CD8-positive, alpha-beta memory T cell (primary cell): Measurements from ENCODE around the gene MNT. TPM values are rescaled to one million over a fixed set of nuclear protein-coding genes. Genes with fewer than 3 reads are reported as not detected.

Experiments
- CTCF ChIA-PET: fragments of 350-600 bp; sonication (Branson Sonifier 250); formaldehyde crosslinking; loops from one replicate; lab custom pipeline; 2021; ENCODE audit warnings: antibody characterized with exemption; lab: Charles Lee
- POLR2A ChIA-PET: fragments of 350-600 bp; sonication (Branson Sonifier 250); formaldehyde crosslinking; loops from one replicate; lab custom pipeline; 2021; ENCODE audit warnings: antibody characterized with exemption; lab: Charles Lee
- DNase-seq, 5 donors: peaks; one replicate each; pipeline versions ENCODE4 v3.0.0 to v3.0.0-alpha.2; 2020 to 2022; ENCODE audit warnings: mixed read lengths in 1 of 5
- H3K27ac ChIP-seq: one replicate; pipeline ENCODE4 v1.7.0; 2013; ENCODE audit warnings: low read depth, mild to moderate bottlenecking, low read length, moderate library complexity
- H3K27me3 ChIP-seq: 2 replicates; pipeline ENCODE4 v1.7.0; 2013; ENCODE audit warnings: low read length, mild to moderate bottlenecking; ENCODE audit not compliant: insufficient read depth, poor library complexity, severe bottlenecking
- H3K36me3 ChIP-seq: 2 replicates; pipeline ENCODE4 v1.7.0; 2013; ENCODE audit warnings: mild to moderate bottlenecking, low read length, moderate library complexity; ENCODE audit not compliant: insufficient read depth
- H3K4me1 ChIP-seq: 2 replicates; pipeline ENCODE4 v1.7.0; 2013; ENCODE audit warnings: mild to moderate bottlenecking, low read length, moderate library complexity; ENCODE audit not compliant: insufficient read depth
- H3K4me3 ChIP-seq: 2 replicates; pipeline ENCODE4 v1.7.0; 2013; ENCODE audit warnings: mild to moderate bottlenecking, low read length
- H3K9me3 ChIP-seq: 2 replicates; pipeline ENCODE4 v1.7.0; 2013; ENCODE audit warnings: mild to moderate bottlenecking, low read length
- H3K27ac Mint-ChIP-seq, 8 donors: one replicate each; pipeline ENCODE4 v1.8.0; 2020 to 2021; ENCODE audit warnings: mixed read lengths in 8 of 8, mild to moderate bottlenecking in 6 of 8, inconsistent platforms in 3 of 8, moderate library complexity in 3 of 8
- H3K27me3 Mint-ChIP-seq, 2 donors: one replicate each; pipeline ENCODE4 v1.8.0; 2020 to 2021; ENCODE audit warnings: mixed read lengths in 2 of 2, mild to moderate bottlenecking in 1 of 2, moderate library complexity in 1 of 2
- H3K36me3 Mint-ChIP-seq, 3 donors: one replicate each; pipeline ENCODE4 v1.8.0; 2020 to 2021; ENCODE audit warnings: mixed read lengths in 3 of 3, inconsistent platforms in 1 of 3, mild to moderate bottlenecking in 1 of 3
- H3K4me1 Mint-ChIP-seq, 3 donors: one replicate each; pipeline ENCODE4 v1.8.0; 2020 to 2021; ENCODE audit warnings: mixed read lengths in 3 of 3, inconsistent platforms in 1 of 3, mild to moderate bottlenecking in 1 of 3
- H3K4me3 Mint-ChIP-seq, 7 donors: one replicate each; pipeline ENCODE4 v1.8.0; 2020 to 2021; ENCODE audit warnings: mixed read lengths in 7 of 7, mild to moderate bottlenecking in 6 of 7, moderate library complexity in 4 of 7, inconsistent platforms in 2 of 7
- H3K9me3 Mint-ChIP-seq, 5 donors: one replicate each; pipeline ENCODE4 v1.8.0; 2020 to 2022; ENCODE audit warnings: mixed read lengths in 5 of 5, mild to moderate bottlenecking in 3 of 5, moderate library complexity in 2 of 5, inconsistent platforms in 1 of 5
- polyA plus RNA-seq: library from polyadenylated mRNA; unstranded; fragments of 300-500 nt; fragmentation: Illumina TruSeq; gene quantifications from one replicate; pipeline ENCODE4 v1.2.3, GENCODE V29; 2021
- total RNA-seq, 2 experiments: library from RNA; stranded (reverse); gene quantifications; one replicate each; pipeline ENCODE4 v1.2.3, GENCODE V29; 2021

Gene MNT
- total and polyA plus RNA-seq, 3 experiments from 2014 or later, result 1.2 to 24.3 (median 21.5) TPM

GRCh38 chr17:2369551-2370210 is 31.2 kb downstream of the MNT start:
- no peaks in the 10 kb centered on the region for H3K27me3 ChIP-seq
- Mint-ChIP-seq H3K4me1 (no peaks in the 10 kb centered on the region), H3K4me3 (no peak overlapping the region), H3K9me3 (no peaks in the 10 kb centered on the region), H3K27ac (no peak overlapping the region), H3K27me3 (no peaks in the 10 kb centered on the region), H3K36me3 (peaks cover 0 to 69% (median 0%) of the 10 kb centered on the region in 3 donors)
- H3K4me1 ChIP-seq, result no peaks in the 10 kb centered on the region
- no peaks in the 10 kb centered on the region for H3K9me3 ChIP-seq
- H3K27ac ChIP-seq, result no peak overlapping the region
- POLR2A ChIA-PET, result no interaction called here
- no peak for DNase-seq
- CTCF ChIA-PET, result interaction anchor here (0.6 to 3.4 kb wide), 3 partner anchors 13 to 461 kb away, joined by 3 to 14 read pairs (median 3); no protein-coding TSS in a partner anchor
- no peak overlapping the region for H3K4me3 ChIP-seq
- H3K36me3 ChIP-seq, result no peaks in the 10 kb centered on the region

GRCh38 chr17:2369039-2369438 is 31.8 kb downstream of the MNT start:
- Histone ChIP-seq H3K27ac (no peak overlapping the region), H3K4me3 (no peak overlapping the region), H3K36me3 (no peaks in the 10 kb centered on the region), H3K4me1 (no peaks in the 10 kb centered on the region), H3K9me3 (no peaks in the 10 kb centered on the region), H3K27me3 (no peaks in the 10 kb centered on the region)
- H3K4me1 Mint-ChIP-seq, result no peaks in the 10 kb centered on the region
- H3K27ac Mint-ChIP-seq, result no peak overlapping the region
- no peak for DNase-seq
- ChIA-PET CTCF (interaction anchor here (1.2 to 3.4 kb wide), 2 partner anchors 13 to 48 kb away, joined by 3 to 14 read pairs; no protein-coding TSS in a partner anchor), POLR2A (no interaction called here)
- H3K9me3 Mint-ChIP-seq, result no peaks in the 10 kb centered on the region
- H3K4me3 Mint-ChIP-seq, result no peak overlapping the region
- peaks cover 0 to 70% (median 0%) of the 10 kb centered on the region in 3 donors for H3K36me3 Mint-ChIP-seq
- H3K27me3 Mint-ChIP-seq, result no peaks in the 10 kb centered on the region

GRCh38 chr17:2368359-2368758 is 32.5 kb downstream of the MNT start:
- Histone ChIP-seq H3K4me3 (no peak overlapping the region), H3K4me1 (no peaks in the 10 kb centered on the region), H3K27ac (no peak overlapping the region), H3K27me3 (no peaks in the 10 kb centered on the region), H3K36me3 (no peaks in the 10 kb centered on the region), H3K9me3 (no peaks in the 10 kb centered on the region)
- POLR2A ChIA-PET, result interaction anchor here (0.5 kb wide), 1 partner anchor 1624 kb away, joined by 9 read pairs; no protein-coding TSS in a partner anchor
- Mint-ChIP-seq H3K4me3 (no peak overlapping the region), H3K9me3 (no peaks in the 10 kb centered on the region), H3K27ac (peak overlapping the region in 1 of 8 donors; percentile 61), H3K36me3 (peaks cover 0 to 70% (median 0%) of the 10 kb centered on the region in 3 donors), H3K27me3 (no peaks in the 10 kb centered on the region), H3K4me1 (no peaks in the 10 kb centered on the region)
- no peak for DNase-seq
- CTCF ChIA-PET, result interaction anchor here (1.2 to 3.4 kb wide), 2 partner anchors 14 to 49 kb away, joined by 3 to 14 read pairs; no protein-coding TSS in a partner anchor

DNA sequence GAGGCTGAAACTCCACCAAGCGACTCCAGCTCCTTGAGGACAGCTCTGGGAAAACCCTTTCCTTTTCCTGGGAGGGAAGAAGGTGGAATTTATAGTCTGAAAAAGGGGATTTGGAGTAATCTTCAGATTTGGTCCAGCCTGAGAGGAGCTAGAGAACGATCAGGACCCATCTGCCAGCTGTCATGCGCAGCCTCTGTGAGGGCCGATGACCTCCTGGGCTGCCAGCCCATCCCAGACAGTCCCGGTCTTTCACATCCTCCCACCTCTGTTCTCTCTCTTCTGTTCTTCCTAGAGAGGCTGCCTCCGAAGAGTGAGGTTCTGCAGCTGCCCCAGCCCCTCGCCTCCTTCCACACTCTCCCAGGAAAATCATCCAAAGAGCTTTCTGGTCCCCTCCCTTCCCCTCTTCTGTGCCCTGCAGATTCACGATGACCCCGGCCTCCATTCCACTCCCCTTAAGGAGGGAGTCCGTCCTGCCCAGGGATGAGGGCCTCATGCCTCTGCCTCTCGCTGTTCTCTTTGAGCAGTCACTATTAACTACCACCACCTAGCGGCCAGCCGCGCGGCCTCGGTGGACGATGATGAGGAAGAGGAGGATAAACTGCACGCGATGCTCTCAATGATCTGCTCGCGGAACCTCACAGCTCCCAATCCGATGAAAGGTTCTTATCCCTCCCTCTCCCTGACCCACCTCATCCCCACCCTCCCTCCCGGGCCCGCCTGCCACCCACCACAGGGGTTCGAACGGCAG is 33.9 kb downstream of the MNT start:
- Mint-ChIP-seq H3K4me1 (no peaks in the 10 kb centered on the region), H3K4me3 (no peak overlapping the region), H3K27ac (no peak overlapping the region), H3K36me3 (peaks cover 0 to 72% (median 2%) of the 10 kb centered on the region in 3 donors), H3K9me3 (no peaks in the 10 kb centered on the region), H3K27me3 (no peaks in the 10 kb centered on the region)
- ChIA-PET POLR2A (no interaction called here), CTCF (no interaction called here)
- DNase-seq, result no peak
- Histone ChIP-seq H3K4me3 (no peak overlapping the region), H3K36me3 (peaks cover 6% of the 10 kb centered on the region), H3K27ac (no peak overlapping the region), H3K4me1 (no peaks in the 10 kb centered on the region), H3K27me3 (no peaks in the 10 kb centered on the region), H3K9me3 (no peaks in the 10 kb centered on the region)

- ChIA-PET CTCF (interaction anchor here (1.1 to 3.2 kb wide), 2 partner anchors 12 to 17 kb away, joined by 4 to 10 read pairs; no protein-coding TSS in a partner anchor), POLR2A (no interaction called here)
- no peaks in the 10 kb centered on the region for H3K4me1 Mint-ChIP-seq
- H3K27ac Mint-ChIP-seq, result no peak overlapping the region
- H3K9me3 ChIP-seq, result no peaks in the 10 kb centered on the region
- H3K9me3 Mint-ChIP-seq, result no peaks in the 10 kb centered on the region
- H3K4me3 Mint-ChIP-seq, result no peak overlapping the region
- peaks cover 0 to 2% of the 10 kb centered on the region in 2 donors for H3K27me3 Mint-ChIP-seq
- peaks cover 0 to 73% (median 5%) of the 10 kb centered on the region in 3 donors for H3K36me3 Mint-ChIP-seq
- H3K36me3 ChIP-seq, result peaks cover 6% of the 10 kb centered on the region
- no peak overlapping the region for H3K4me3 ChIP-seq
- H3K4me1 ChIP-seq, result no peaks in the 10 kb centered on the region
- H3K27me3 ChIP-seq, result no peaks in the 10 kb centered on the region
- H3K27ac ChIP-seq, result no peak overlapping the region
- DNase-seq, result no peak
Observed at GRCh38 chr17:2365132-2365531, 35.7 kb downstream of the MNT start.

GRCh38 chr17:2364763-2365116 is 36.1 kb downstream of the MNT start:
- DNase-seq, result no peak
- Histone ChIP-seq H3K9me3 (no peaks in the 10 kb centered on the region), H3K27me3 (no peaks in the 10 kb centered on the region), H3K4me1 (no peaks in the 10 kb centered on the region), H3K27ac (no peak overlapping the region), H3K36me3 (peaks cover 6% of the 10 kb centered on the region), H3K4me3 (no peak overlapping the region)
- ChIA-PET CTCF (interaction anchor here (1.1 to 3.2 kb wide), 2 partner anchors 12 to 18 kb away, joined by 4 to 10 read pairs; no protein-coding TSS in a partner anchor), POLR2A (no interaction called here)
- Mint-ChIP-seq H3K4me1 (no peaks in the 10 kb centered on the region), H3K4me3 (no peak overlapping the region), H3K36me3 (peaks cover 0 to 70% (median 5%) of the 10 kb centered on the region in 3 donors), H3K27ac (no peak overlapping the region), H3K27me3 (peaks cover 0 to 2% of the 10 kb centered on the region in 2 donors), H3K9me3 (no peaks in the 10 kb centered on the region)

GRCh38 chr17:2363851-2364762 is 36.8 kb downstream of the MNT start:
- peaks cover 0 to 74% (median 5%) of the 10 kb centered on the region in 3 donors for H3K36me3 Mint-ChIP-seq
- H3K27me3 Mint-ChIP-seq, result peaks cover 0 to 2% of the 10 kb centered on the region in 2 donors
- CTCF ChIA-PET, result interaction anchor here (0.7 to 3.2 kb wide), 2 partner anchors 11 to 18 kb away, joined by 3 to 10 read pairs; no protein-coding TSS in a partner anchor
- H3K4me3 ChIP-seq, result no peak overlapping the region
- H3K4me3 Mint-ChIP-seq, result no peak overlapping the region
- H3K4me1 Mint-ChIP-seq, result no peaks in the 10 kb centered on the region
- H3K9me3 Mint-ChIP-seq, result no peaks in the 10 kb centered on the region
- POLR2A ChIA-PET, result interaction anchor here (0.7 kb wide), 1 partner anchor 14 kb away, joined by 3 read pairs; no protein-coding TSS in a partner anchor
- H3K4me1 ChIP-seq, result no peaks in the 10 kb centered on the region
- H3K9me3 ChIP-seq, result no peaks in the 10 kb centered on the region
- no peak overlapping the region for H3K27ac ChIP-seq
- no peak overlapping the region for H3K27ac Mint-ChIP-seq
- no peak for DNase-seq
- H3K36me3 ChIP-seq, result peaks cover 6% of the 10 kb centered on the region
- H3K27me3 ChIP-seq, result no peaks in the 10 kb centered on the region
